ENCODE measurements around the gene PI3.

The PI3 gene

DNA sequence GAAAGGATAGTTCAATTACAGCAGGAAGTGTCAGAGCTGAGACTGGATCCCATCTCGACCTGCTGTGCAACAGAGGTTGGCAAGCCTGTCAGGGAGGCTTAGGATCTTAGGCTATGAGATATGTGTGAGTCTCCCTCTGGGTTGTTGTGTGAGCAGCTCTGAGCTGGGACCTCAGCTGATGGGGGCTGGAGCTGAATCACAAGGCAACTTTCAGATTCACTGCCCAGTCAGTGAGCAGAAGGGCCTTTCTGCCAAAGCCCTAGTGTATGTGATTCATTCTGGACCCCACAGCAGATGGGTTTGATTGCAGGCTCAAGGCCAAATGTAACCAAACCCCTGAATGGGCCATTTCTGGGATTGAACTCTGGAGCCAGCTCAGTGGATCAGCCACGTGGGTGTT lies 4.5 kb downstream of the PI3 start:
- intact Hi-C loops (cut with DNase I), result no loop called here
- DNase-seq, result no peak

DNA sequence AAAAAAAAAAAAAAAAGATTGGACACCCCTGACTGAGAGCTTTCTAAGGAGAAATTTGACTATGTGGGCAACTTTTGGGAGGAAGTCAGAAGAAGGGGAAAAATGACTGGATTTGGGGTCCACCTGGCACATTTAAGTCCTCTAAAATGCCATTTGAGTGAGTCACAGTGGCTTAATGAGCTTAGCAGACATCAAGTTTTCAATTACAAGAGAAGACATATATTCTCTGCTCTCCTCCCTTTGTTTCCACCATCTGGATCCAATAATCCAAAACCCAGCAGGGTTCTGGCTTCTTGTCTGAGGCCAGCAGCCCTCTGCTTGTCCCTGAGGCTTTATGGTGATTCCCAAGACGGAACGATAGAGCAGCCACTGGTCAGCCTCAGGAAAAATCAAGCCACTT lies 6.9 kb downstream of the PI3 start:
- intact Hi-C loops (cut with DNase I), result no loop called here
- no peak for DNase-seq

DNA sequence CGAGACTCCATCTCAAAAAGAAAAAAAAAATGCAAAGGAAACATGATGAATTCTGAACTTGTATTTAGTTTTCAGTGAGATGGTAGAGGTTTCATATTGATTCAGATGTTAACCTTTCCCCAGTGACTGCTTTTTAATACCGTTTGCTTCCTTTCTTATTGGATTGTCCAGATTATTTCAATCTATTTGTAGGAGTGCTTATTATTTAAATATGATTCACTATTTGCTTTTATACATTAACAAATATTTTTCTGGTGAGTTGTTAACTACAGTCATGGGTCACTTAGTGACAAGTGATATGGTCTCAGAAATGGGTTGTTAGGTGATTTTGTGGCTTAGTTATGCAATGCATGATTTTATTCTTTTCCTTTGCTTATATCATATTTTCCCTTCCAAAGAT lies 8.4 kb downstream of the PI3 start:
- intact Hi-C loops (cut with DNase I), result no loop called here
- DNase-seq, result no peak

DNA sequence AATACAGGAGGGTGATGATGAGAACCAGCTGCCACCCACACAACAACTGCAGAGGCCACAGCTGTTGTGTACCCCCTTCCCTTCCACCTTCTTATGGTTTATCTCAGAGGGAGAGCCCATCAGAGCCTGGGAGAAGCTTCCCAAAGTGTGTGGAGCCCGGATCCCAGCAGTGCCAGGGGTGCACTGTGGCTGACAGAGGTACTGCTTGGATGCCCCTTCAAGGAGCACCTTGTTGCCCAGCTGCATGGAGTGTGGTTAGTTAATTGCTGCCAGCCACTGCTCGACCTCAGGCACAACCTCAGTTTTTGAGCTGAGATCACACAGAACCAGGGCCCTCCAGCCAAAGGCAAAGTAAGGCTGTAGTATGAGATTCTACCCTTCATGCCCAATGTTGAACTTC lies 13.0 kb downstream of the PI3 start:
- intact Hi-C loops (cut with DNase I), result no loop called here
- no peak for DNase-seq

DNA sequence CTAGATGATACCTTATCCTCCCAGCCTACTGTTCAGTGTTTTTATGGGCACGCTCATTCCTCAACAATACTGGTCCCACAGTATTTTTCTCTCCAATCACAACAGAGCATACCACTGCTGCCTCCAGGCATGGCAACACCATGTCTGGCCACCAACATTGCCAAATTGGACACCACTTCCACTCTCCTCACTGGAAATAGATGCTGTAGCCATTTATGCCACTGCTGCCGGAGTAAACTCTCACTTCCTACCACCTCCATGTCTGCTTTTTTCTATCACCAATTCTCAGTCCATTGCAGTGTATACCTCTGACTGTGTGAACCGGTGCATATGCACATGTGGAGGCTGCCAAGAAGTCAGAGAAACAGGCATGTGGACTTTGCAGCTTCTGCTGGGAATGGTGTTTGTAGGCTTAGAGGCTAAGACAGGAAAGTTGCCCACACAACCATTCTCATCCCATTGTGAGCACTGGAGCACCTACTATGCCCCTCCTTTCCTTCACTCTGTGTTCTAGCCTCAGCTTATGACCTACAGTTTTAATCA lies 14.4 kb downstream of the PI3 start:
- intact Hi-C loops (cut with DNase I), result no loop called here
- DNase-seq, result no peak

DNA sequence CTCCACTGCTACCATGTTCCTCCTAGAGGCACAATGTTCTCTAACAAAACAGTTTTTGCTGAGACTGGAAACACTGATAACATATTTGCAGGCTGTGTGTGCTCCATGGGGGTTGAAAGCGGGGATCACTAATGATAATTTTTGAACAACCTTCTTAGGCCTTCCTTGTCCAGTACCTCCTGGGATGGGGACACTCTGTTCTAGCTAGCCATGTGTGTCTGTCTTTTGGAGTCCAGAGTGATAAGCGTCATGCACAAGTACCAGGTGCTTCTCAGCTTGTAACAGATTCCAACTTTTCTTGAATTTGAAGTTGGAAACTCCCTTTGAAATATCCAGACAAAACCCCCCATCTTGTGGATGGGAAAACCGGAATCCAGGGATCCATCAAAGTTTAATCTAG lies 15.2 kb downstream of the PI3 start:
- no peak for DNase-seq
- intact Hi-C loops (cut with DNase I), result no loop called here

DNA sequence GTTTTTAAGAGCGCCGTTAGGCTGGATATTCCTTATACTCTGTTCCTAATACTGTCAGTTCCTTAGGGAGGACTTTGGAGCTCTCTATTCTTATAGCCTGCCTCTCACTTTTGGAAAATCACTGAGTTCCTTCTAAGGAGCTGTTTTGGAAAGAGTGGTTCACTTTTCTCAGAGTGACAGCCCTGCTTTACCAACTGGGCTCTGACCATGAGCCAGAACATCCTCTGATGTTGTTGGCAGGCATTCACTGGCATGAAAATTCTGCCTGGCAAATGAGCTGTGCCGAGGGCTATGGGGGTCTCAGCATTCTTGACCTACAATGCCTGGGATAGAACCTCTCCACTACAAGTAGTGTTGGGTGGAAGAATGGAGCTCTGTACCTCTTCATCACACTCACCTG lies 17.2 kb downstream of the PI3 start:
- no peak for DNase-seq
- intact Hi-C loops (cut with DNase I), result no loop called here

DNA sequence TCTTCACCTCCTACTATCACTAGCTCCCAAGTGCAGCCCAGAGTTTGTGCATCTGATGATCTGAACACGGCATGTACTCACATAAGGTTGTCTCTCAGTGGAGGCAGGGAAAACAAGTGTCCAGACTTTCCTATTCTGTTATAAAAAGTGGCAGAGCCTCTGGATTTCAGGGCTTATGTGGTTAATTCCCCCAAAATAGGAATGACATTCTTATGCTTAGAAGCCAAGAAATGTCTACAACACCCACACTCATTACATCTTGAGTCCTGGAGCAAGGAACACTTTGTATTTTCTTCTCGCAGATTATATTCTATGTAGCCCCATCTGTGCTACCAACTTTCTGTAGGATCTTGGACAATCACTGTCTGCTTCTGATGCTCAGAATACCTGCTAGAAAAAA lies 18.6 kb downstream of the PI3 start:
- intact Hi-C loops (cut with DNase I), result no loop called here
- DNase-seq, result no peak

DNA sequence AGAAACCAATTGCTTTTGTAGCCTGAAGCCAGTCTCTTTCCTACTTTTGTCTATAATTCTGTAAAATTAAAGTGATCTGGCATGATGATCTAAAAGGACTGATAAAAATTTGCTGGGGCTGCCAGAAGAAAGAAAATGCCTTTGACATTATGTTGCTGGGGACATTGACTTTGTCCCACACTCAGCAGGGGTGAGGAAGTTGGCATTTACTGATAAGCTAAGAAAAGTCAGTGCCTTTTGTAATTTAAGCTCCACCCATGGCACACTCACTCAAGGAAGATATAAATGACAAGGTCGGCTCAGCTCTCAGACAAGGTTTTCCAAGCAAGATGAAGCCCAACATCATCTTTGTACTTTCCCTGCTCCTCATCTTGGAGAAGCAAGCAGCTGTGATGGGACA lies 32.0 kb downstream of the PI3 start, which contains the start of gene SEMG1:
SEMG1 (plus strand) TSS at position 309 of the 400 bp plus-strand sequence; CDS start at position 330, 21 bp downstream.
- DNase-seq, result no peak
- intact Hi-C loops (cut with DNase I), result no loop called here

DNA sequence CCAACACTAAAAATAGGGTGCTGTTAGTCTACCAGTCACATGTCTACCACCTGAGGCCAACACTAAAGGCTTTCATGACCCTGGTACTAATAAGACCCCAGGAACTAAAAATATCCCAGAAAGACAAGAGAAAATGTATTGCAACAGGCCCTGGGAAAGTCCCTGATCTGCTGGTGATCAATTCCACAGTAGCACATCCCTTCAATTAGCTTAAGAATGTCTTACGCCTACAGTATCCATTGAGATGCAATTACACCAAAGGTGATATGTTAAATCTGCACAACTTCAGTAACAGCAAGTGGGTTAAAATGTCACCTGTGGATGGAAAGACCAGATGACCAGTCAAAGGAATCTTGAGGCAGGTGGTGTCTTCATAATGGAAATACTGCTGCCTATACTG lies 35.2 kb downstream of the PI3 start:
- no peak for DNase-seq
- intact Hi-C loops (cut with DNase I), result no loop called here

DNA sequence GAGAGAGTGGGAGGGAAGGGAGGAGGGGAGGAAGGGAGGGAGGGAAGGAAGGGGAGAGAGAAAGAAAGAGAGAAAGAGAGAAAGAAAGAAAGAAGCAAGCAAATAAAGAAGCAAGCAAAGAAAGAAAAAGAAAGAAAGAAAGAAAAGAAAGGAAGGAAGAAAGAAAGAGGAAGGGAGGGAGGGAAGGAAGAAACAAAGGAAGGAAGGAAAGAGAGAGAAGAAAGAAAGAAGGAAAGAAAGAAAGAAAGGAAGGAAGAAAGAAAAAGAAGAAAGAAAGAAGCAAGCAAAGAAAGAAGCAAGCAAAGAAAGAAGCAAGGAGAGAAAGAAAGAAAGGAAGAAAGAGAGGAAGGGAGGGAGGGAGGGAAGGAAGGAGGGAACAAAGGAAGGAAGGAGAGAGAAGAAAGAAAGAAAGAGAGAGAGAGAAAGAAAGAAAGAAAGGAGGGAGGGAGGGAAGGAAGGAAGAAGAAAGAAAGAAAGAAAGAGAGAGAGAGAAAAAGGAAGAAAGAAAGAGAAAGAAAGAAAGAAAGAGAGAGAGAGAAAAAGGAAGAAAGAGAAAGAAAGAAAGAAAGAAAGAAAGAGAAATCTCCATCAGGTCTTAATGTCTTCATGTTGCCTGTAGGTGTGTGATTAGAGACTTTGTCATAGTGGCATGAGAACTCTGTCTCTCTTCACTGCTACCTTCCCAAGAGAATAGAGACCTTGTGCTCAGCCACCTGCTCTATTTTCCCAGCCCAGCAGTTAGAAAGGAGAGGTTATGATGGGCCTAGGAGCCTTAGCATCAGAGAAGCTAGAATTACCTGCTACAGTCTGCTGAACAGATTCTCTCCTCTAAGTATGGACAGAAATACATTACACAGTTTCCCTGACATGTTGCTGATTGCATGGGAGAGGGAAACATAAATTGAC lies 37.1 kb downstream of the PI3 start:
- no peak for DNase-seq
- intact Hi-C loops (cut with DNase I), result no loop called here

DNA sequence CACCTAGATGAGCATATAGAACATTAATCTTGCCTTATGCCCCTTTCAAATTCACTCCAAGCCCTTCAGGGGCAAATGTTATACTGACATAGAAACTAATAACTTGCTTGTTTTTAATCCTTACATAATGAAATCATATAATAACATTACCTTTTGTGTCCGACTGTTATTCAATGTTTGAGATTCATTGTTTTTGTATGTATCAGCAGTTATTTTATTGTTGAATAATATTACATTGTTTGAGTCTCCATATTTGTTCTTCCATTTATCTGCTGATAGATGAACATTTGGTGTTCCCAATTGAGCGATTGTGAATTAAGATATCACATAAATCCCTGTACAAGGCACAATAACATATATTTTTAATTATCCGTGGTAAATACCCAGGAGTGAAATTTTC lies 38.1 kb downstream of the PI3 start:
- intact Hi-C loops (cut with DNase I), result no loop called here
- no peak for DNase-seq

DNA sequence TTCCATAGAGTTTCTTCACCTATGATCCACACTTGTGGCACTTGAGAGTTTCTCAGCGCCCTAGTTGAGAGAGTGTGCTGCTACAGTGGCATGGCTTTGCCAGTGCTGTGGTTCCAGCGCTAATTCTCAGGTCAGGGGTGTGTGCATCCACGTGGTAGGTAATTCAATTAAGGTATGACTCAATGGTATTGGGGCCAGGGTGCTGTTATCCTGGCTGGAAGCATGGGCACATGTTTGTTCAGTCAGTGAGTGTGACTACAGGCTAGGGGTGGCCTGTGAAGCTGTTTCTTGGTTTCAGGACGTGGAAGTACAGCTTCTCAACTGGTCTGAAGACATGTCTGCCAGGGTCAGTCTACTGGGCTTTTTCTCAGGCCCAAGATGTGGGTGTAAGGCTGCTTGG lies 43.4 kb downstream of the PI3 start:
- no peak for DNase-seq
- intact Hi-C loops (cut with DNase I), result no loop called here

DNA sequence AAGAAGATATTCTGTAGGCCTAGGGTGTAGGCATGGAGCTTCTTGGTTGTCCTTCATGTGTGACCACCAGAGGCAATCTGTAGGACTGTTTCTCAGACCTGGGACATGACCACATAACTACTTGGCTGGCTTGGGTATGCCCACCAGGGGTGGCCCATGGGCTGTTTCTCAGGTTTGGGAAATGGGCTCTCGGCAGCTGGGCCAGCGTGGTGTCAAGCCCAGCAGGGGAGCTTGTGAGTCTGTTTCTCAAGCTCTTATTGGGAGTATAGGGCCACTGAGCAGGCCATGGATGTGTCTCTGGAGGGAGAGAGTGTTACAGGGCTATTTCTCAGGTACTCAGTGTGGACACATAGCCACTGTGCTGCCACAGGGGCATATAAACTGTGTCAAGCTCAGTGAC lies 43.9 kb downstream of the PI3 start:
- intact Hi-C loops (cut with DNase I), result no loop called here
- no peak for DNase-seq

DNA sequence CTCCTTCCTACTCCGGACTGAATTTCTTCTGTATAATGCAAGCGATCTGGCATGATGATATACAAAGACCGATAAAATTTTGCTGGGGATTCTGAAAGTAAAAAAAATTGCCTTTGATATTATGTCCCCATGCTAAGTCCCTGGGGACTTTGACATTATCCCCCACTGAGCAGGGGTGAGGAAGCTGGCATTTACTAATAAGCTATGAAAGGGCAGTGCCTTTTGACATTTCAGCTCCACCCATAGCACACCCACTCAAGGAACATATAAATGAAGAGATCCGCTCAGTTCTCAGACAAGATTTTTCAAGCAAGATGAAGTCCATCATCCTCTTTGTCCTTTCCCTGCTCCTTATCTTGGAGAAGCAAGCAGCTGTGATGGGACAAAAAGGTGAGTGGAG lies 46.4 kb downstream of the PI3 start, which contains the start of gene SEMG2:
SEMG2 (plus strand) TSS at position 298 of the 400 bp plus-strand sequence; CDS start at position 315, 17 bp downstream.
- DNase-seq, result no peak
- intact Hi-C loops (cut with DNase I), result no loop called here

DNA sequence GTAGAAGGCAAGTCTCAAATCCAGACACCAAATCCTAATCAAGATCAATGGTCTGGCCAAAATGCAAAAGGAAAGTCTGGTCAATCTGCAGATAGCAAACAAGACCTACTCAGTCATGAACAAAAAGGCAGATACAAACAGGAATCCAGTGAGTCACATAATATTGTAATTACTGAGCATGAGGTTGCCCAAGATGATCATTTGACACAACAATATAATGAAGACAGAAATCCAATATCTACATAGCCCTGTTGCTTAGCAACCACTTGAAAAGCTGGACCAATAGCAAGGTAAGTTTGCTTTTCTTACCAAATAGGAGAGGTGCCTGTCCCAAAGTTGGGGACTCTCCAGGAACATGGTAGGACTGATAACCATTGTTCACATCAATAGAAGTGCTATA lies 48.4 kb downstream of the PI3 start:
- DNase-seq, result no peak

More for the DNA sequence above, 48.4 kb downstream of the PI3 start:
- intact Hi-C loops (cut with DNase I), result no loop called here
